HL-60 (cell line): ENCODE data around the gene CHST11.

Experiments
- DNase-seq, 2 experiments: peaks; one replicate each; pipeline ENCODE4 v3.0.0-alpha.2; 2010 to 2020; ENCODE audit warnings: low read depth in 1 of 2, low spot score in 1 of 2
- H3K27ac ChIP-seq: fragments of 250-450 bp; sonication (Bioruptor Pico); replicated peaks from 2 replicates; pipeline ENCODE4 v1.5.1; 2020; ENCODE audit warnings: mild to moderate bottlenecking, moderate library complexity
- H3K27me3 ChIP-seq: fragments of 250-450 bp; sonication (Bioruptor Pico); 2 replicates; pipeline ENCODE4 v1.5.1; 2021; ENCODE audit warnings: mild to moderate bottlenecking, moderate library complexity; ENCODE audit not compliant: insufficient read depth, poor library complexity, severe bottlenecking
- H3K4me3 ChIP-seq: replicated peaks from 2 replicates; pipeline ENCODE4 v1.5.1; 2011; ENCODE audit warnings: mild to moderate bottlenecking, control low read depth, low read length; ENCODE audit not compliant: insufficient read depth
- GABPA ChIP-seq: IDR thresholded peaks from 2 replicates; pipeline ENCODE4 v1.6.1; 2012; ENCODE audit warnings: low read depth
- POLR2AphosphoS5 ChIP-seq: IDR thresholded peaks from 2 replicates; pipeline ENCODE4 v1.6.1; 2012; ENCODE audit warnings: low read depth
- SPI1 ChIP-seq: IDR thresholded peaks from 2 replicates; pipeline ENCODE4 v1.6.1; 2012; ENCODE audit warnings: low read depth, mild to moderate bottlenecking, borderline replicate concordance
- TF ChIP-seq, protein P1 (sequence below): IDR thresholded peaks from 2 replicates; pipeline ENCODE4 v1.6.1; 2012; ENCODE audit warnings: low read depth; ENCODE audit not compliant: insufficient replicate concordance
- TF ChIP-seq, protein P2 (sequence below): IDR thresholded peaks from one replicate; pipeline ENCODE4 v1.5.1; 2011; ENCODE audit warnings: low read length, control low read depth, inconsistent platforms; ENCODE audit not compliant: insufficient read depth

CHST11 gene

DNA sequence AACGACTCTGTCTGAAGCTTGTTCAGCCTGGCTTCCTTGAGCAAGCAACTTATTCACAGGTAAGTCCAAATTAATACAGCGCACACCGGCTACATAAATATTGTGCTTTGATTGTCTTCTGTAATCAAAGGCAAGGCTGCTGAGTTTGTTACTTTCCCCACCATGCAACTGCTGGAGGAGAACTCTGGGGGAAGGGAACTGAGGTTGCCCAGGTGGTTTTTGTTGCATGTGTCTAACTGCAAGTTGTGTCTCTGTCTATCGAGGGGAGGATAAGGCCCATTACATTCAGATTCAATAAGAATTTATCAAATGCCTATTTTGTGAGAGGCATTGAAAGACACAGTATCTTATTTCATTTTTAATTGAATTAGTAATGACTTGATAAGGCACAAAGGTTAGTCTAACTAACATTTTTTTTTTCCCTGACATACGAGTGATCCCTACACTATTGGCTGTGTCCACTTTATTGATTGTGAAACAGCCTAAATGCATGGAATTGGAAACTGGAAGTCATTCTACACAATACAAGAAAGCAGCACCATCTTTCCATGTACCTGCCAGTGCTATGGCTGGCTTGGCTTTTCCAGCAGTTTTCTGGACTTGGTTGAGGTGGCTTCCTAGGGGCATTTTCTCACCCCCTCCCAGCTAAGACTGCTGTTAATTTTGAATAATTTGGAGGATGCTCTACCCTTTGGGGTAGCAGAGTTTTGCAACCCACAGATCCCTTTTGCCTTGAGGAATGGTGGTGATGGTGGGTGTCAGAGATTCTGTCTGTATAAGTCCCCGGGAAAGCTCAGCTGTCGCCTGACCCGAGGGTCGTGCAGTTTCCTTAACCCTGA, 951 bp upstream of the CHST11 start:
- TF ChIP-seq, protein P1, sequence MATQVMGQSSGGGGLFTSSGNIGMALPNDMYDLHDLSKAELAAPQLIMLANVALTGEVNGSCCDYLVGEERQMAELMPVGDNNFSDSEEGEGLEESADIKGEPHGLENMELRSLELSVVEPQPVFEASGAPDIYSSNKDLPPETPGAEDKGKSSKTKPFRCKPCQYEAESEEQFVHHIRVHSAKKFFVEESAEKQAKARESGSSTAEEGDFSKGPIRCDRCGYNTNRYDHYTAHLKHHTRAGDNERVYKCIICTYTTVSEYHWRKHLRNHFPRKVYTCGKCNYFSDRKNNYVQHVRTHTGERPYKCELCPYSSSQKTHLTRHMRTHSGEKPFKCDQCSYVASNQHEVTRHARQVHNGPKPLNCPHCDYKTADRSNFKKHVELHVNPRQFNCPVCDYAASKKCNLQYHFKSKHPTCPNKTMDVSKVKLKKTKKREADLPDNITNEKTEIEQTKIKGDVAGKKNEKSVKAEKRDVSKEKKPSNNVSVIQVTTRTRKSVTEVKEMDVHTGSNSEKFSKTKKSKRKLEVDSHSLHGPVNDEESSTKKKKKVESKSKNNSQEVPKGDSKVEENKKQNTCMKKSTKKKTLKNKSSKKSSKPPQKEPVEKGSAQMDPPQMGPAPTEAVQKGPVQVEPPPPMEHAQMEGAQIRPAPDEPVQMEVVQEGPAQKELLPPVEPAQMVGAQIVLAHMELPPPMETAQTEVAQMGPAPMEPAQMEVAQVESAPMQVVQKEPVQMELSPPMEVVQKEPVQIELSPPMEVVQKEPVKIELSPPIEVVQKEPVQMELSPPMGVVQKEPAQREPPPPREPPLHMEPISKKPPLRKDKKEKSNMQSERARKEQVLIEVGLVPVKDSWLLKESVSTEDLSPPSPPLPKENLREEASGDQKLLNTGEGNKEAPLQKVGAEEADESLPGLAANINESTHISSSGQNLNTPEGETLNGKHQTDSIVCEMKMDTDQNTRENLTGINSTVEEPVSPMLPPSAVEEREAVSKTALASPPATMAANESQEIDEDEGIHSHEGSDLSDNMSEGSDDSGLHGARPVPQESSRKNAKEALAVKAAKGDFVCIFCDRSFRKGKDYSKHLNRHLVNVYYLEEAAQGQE = no peak
- no peak for TF ChIP-seq POLR2AphosphoS5
- TF ChIP-seq, protein P2, sequence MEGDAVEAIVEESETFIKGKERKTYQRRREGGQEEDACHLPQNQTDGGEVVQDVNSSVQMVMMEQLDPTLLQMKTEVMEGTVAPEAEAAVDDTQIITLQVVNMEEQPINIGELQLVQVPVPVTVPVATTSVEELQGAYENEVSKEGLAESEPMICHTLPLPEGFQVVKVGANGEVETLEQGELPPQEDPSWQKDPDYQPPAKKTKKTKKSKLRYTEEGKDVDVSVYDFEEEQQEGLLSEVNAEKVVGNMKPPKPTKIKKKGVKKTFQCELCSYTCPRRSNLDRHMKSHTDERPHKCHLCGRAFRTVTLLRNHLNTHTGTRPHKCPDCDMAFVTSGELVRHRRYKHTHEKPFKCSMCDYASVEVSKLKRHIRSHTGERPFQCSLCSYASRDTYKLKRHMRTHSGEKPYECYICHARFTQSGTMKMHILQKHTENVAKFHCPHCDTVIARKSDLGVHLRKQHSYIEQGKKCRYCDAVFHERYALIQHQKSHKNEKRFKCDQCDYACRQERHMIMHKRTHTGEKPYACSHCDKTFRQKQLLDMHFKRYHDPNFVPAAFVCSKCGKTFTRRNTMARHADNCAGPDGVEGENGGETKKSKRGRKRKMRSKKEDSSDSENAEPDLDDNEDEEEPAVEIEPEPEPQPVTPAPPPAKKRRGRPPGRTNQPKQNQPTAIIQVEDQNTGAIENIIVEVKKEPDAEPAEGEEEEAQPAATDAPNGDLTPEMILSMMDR = no peak
- DNase-seq = no peak
- H3K27ac ChIP-seq = peak overlapping the region; percentile 92
- H3K4me3 ChIP-seq = peak overlapping the region; percentile 89
- no peaks in the 10 kb centered on the region for H3K27me3 ChIP-seq

DNA sequence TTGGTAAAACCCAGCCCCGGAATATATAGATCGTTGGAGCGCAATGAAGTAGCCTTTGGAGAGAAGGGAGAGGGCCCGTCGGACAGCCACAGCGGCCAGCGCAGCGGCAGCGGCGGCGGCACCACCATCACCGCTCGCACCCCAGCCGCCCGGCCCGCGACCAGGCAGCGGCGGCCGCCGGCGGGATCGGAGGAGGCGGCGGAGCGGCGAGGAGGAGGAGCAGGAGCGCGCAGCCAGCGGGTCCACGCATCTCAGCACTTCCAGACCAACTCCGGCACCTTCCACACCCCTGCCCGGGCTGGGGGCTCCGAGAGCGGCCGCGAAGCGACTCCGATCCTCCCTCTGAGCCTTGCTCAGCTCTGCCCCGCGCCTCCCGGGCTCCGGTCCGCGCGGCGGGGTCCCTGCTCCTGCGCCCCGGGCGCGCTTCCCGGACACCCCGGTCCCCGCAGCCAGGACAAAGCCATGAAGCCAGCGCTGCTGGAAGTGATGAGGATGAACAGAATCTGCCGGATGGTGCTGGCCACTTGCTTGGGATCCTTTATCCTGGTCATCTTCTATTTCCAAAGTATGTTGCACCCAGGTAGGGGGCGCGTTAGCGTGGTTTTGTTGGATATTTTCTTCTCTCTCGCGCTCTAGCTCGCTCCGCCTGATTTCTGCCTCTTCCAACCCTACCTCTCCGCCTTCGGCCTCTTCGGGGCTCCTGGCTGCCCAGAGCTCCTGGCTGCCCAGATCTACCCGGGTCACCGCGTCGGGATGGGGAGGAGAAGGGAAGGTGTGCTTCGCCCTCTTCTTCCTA, 400 bp downstream of the CHST11 start:
- H3K27me3 ChIP-seq = no peaks in the 10 kb centered on the region
- TF ChIP-seq POLR2AphosphoS5 (peak; percentile 64; the same call in 1 of the 2 replicates), GABPA (no peak)
- peak in 1 of 2 experiments; percentile 69 for DNase-seq
- H3K4me3 ChIP-seq = peak overlapping the region; percentile 89
- peak overlapping the region; percentile 92 for H3K27ac ChIP-seq

DNA sequence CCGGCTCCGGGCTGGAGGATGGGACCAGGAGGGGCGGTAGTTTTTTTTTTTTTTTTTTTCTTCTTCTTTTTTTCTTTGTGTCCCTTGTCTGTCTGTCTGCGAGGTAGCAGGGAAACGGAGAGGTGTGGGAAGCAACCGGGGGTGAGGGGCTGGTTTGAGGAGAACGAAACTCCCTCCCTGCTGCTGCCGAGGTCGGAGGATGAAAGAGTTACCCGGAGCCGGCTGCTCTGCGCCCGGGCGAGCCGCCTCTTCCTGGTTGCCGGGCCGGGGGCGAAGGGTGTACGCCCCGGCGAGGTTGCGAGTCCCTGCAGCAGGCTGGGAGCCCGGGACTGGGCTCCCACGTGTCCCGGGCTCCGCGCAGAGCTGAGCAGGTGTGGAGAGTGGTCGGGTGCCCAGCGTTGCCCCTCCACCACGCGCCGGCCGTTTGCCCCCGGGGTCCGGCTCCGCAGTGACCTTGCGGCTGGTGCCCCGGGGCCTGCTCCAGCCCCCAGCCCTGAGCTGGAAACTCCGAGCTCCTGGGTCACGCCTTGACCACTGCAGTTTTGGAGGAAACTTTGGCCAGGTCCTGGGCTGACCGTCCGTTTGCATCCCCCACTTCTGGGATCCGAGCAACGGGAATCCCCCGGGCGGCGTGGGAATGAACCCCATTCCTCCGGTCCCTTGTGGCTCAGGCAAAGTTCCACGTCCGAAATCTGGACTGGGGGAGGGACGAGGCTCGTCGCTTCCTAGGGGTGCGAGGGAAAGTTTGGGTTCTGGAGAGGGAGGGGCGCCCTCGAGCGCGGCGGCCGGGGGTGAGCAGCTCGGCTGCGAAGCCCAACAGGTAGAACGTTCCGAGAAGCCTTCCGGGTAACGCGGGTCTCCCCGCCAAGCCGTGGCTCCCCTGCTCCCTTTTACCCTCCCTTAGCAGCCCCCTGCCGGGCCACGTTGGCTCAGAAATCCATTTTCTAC, 1.3 kb downstream of the CHST11 start:
- peak overlapping the region; percentile 92 for H3K27ac ChIP-seq
- peak in 1 of 2 experiments; percentile 47 for DNase-seq
- TF ChIP-seq SPI1 (no peak), POLR2AphosphoS5 (0 out of 2 replicates have a peak, but pooled peaks have one; percentile 15)
- no peaks in the 10 kb centered on the region for H3K27me3 ChIP-seq
- peak overlapping the region; percentile 89 for H3K4me3 ChIP-seq

DNA sequence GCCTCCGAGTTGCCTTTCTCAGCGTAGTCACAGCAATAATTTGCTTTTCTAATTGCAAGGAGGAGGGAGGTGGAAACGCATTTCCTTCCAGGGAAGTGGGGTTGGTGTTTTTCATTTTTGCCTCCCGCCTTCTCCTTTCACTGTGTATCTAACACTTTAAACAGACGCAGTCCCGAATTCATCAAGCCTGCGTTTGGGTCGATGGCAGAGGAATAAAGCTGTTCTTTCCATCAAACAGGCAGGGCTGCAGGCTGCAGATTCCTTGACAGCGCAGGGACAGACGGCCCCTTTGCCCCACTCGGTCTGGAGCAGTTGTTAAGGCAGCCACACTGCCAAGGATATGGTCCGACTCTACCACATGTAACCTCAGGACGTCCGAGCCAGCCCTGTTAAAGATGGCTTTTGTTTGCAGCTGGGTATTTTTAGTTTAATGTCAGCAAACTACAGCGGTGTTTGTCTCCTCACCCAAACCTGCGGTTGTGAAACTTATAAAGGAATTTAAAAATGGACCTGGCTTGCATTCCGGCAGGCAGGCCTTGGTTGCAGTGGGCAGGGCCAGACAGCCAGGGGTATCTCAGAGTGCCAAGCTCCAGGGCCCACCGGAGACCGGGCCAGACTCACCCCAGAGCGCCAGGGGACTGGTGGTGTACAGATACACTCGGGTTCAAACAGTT, 2.1 kb downstream of the CHST11 start:
- DNase-seq = peak in 1 of 2 experiments; percentile 26

More for the DNA sequence above, 2.1 kb downstream of the CHST11 start:
- H3K4me3 ChIP-seq = peak overlapping the region; percentile 89
- no peaks in the 10 kb centered on the region for H3K27me3 ChIP-seq
- TF ChIP-seq, protein P2 = no peak
- no peak for TF ChIP-seq POLR2AphosphoS5
- no peak for TF ChIP-seq SPI1
- TF ChIP-seq GABPA = no peak
- TF ChIP-seq, protein P1 = no peak
- peak overlapping the region; percentile 92 for H3K27ac ChIP-seq
